K562 (cell line): ENCODE data around the gene ZNF273. TPM values are rescaled to one million over a fixed set of nuclear protein-coding genes. Genes with fewer than 3 reads are reported as not detected.

ENCODE experiments used
- CTBP1 ChIP-seq: fragments of 450-650 bp; IDR thresholded peaks from 2 replicates; pipeline ENCODE4 v1.6.1; 2016; ENCODE audit warnings: borderline replicate concordance
- MYBL2 ChIP-seq, 2 experiments: fragments of 450-650 bp in 1 of 2; sonication (generic) in 1 of 2; formaldehyde crosslinking in 1 of 2; IDR thresholded peaks; 2 replicates each; pipeline versions ENCODE4 v1.6.1 to v1.8.1; 2017 to 2022; ENCODE audit warnings: borderline replicate concordance in 1 of 2, inconsistent platforms in 1 of 2, low read depth in 1 of 2, mild to moderate bottlenecking in 1 of 2, missing genetic modification reagents in 1 of 2, moderate library complexity in 1 of 2
- NCOR1 ChIP-seq: fragments of 450-650 bp; IDR thresholded peaks from 2 replicates; pipeline ENCODE4 v1.6.1; 2016; ENCODE audit warnings: mild to moderate bottlenecking, moderate library complexity
- NR2C2 ChIP-seq, 2 experiments: fragments of 200-800 bp in 1 of 2; sonication (Bioruptor generic) in 1 of 2; sonication (generic) in 1 of 2; formaldehyde crosslinking in 1 of 2; IDR thresholded peaks; 2 replicates each; pipeline versions ENCODE4 v1.6.1 to v1.8.0; 2016 to 2022; ENCODE audit warnings: mild to moderate bottlenecking in 1 of 2, missing compliant biosample characterization in 1 of 2, missing genetic modification characterization in 1 of 2, missing genetic modification reagents in 1 of 2
- POU5F1 ChIP-seq: fragments of 150-350 bp; IDR thresholded peaks from 2 replicates; pipeline ENCODE4 v1.6.1; 2014; ENCODE audit warnings: borderline replicate concordance, low read length, low read depth, mild to moderate bottlenecking; ENCODE audit not compliant: partially characterized antibody
- RAD21 ChIP-seq, 2 experiments: fragments of 250-450 bp in 1 of 2; fragments of 450-650 bp in 1 of 2; sonication (Bioruptor Pico) in 1 of 2; formaldehyde crosslinking in 1 of 2; IDR thresholded peaks in 1 of 2; conservative IDR thresholded peaks in 1 of 2; 2 replicates each; pipeline versions ENCODE4 v1.4.0 to v1.8.0; 2020 to 2022; ENCODE audit warnings: mild to moderate bottlenecking in 2 of 2, moderate library complexity in 1 of 2
- RUNX1 ChIP-seq: sonication (generic); IDR thresholded peaks from 2 replicates; pipeline ENCODE4 v1.6.1; 2016; ENCODE audit warnings: antibody characterized with exemption, low read depth
- SREBF1 ChIP-seq: fragments of 150-350 bp; IDR thresholded peaks from 2 replicates; pipeline ENCODE4 v1.6.1; 2014; ENCODE audit warnings: antibody characterized with exemption, low read depth, low read length, borderline replicate concordance
- TEAD2 ChIP-seq: fragments of 450-650 bp; IDR thresholded peaks from 2 replicates; pipeline ENCODE4 v1.6.1; 2016; ENCODE audit warnings: missing genetic modification characterization, control low read depth, missing compliant biosample characterization
- polyA plus RNA-seq, 8 experiments: library from polyadenylated mRNA; depleted of rRNA in 4 of 8; stranded (reverse) in 5 of 8; unstranded in 3 of 8; fragments of >200 nt; fragmentation: Nextera tagmentation in 2 of 8; fragmentation: Illumina TruSeq in 1 of 8; extraction: Ambion mirVana in 2 of 8; extraction: Trizol in 1 of 8; gene quantifications; 2 replicates each; pipeline versions ENCODE4 v1.2.1 to v1.2.3, GENCODE V29; 2011 to 2014; ENCODE audit warnings: inconsistent platforms in 1 of 8, missing spikeins in 1 of 8
- total RNA-seq, 7 experiments: library from RNA; depleted of rRNA in 6 of 7; stranded (reverse); fragments of >200 nt in 6 of 7; fragmentation: Illumina TruSeq in 2 of 7; extraction: Trizol in 2 of 7; gene quantifications; 2 replicates each; pipeline versions ENCODE4 v1.2.1 to v1.2.3, GENCODE V29; 2011 to 2021; ENCODE audit warnings: low replicate concordance in 1 of 7
- TF ChIP-seq, protein P1 (sequence below): fragments of 450-650 bp; formaldehyde crosslinking; IDR thresholded peaks from 2 replicates; pipeline ENCODE4 v1.4.0; 2022; ENCODE audit warnings: missing genetic modification characterization

ZNF273 gene
- total and polyA plus RNA-seq, 9 of the 15 experiments (the other 6 are each of a cell fraction or from before 2014, with no cell fraction given): 13.3 to 37.0 (median 20.7) TPM

DNA sequence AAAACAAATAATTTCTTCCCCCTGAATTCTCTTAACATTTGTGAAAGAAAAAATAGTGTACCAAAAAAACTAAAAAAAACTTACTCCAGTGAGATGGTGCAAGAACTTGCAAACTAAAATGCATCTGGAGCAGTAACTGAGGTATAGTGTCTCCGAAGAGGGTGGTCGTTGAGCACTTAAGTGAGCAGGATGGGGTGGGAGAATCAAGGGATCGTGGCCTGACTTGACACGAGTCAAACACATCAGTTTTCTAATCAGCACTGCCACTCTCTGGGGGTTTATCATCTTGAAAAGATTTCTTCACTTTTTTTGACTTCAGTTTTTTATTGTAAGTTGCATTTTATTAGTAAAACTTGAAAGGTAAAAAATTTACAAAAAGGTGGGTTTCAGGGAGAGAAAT, 2.5 kb downstream of the ZNF273 start (continued):
- TF ChIP-seq MYBL2 (IDR thresholded peaks at IDR 0.05; ENCODE audit: low read depth) (0 out of 2 replicates have a peak, but pooled peaks have one; percentile 4), MYBL2 (CRISPR knock-in tag; IDR thresholded peaks at IDR 0.05; ENCODE audit: borderline replicate concordance) (no peak), RUNX1 (no peak), NCOR1 (no peak), SREBF1 (no peak), POU5F1 (no peak), NR2C2 (CRISPR knock-in tag; IDR thresholded peaks at IDR 0.05) (no peak), NR2C2 (tag; IDR thresholded peaks at IDR 0.05) (no peak), CTBP1 (no peak), TEAD2 (no peak), RAD21 (CRISPR knock-in tag; conservative IDR thresholded peaks at IDR 0.05 in 1 of 2, IDR thresholded peaks at IDR 0.05 in 1 of 2) (peak in 1 of 2 experiments; percentile 22; a peak in 2 of 4 replicates)
- TF ChIP-seq, protein P1, sequence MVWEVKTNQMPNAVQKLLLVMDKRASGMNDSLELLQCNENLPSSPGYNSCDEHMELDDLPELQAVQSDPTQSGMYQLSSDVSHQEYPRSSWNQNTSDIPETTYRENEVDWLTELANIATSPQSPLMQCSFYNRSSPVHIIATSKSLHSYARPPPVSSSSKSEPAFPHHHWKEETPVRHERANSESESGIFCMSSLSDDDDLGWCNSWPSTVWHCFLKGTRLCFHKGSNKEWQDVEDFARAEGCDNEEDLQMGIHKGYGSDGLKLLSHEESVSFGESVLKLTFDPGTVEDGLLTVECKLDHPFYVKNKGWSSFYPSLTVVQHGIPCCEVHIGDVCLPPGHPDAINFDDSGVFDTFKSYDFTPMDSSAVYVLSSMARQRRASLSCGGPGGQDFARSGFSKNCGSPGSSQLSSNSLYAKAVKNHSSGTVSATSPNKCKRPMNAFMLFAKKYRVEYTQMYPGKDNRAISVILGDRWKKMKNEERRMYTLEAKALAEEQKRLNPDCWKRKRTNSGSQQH: 0 out of 2 replicates have a peak, but pooled peaks have one; percentile 13
